HG03520 (cell line): ENCODE measurements around the gene AJUBA.
A peak's percentile ranks its signal among the peaks of the same experiment; 100 is the strongest.
"Not testable (repeated sequence)": the region's sequence is repeated elsewhere in the genome, so short reads cannot be mapped to it uniquely, and the experiment has no call there.

ENCODE experiments used
- ATAC-seq: cut with Tn5 transposase; IDR thresholded peaks from one replicate; pipeline ENCODE4 v1.9.1; 2021; ENCODE audit warnings: mild to moderate bottlenecking, moderate library complexity; ENCODE audit not compliant: unreplicated experiment

Gene AJUBA

GRCh38 chr14:23006544-23007419 lies 24.4 kb upstream of the AJUBA start:
- peak; percentile 95 for ATAC-seq

GRCh38 chr14:23006188-23006534 lies 23.8 kb upstream of the AJUBA start:
- ATAC-seq, result no peak

- ATAC-seq, result no peak
These were observed 23.3 kb upstream of the AJUBA start for GRCh38 chr14:23005451-23006187.

GRCh38 chr14:23004274-23004673 lies 21.9 kb upstream of the AJUBA start:
- not testable (repeated sequence) for ATAC-seq

GRCh38 chr14:23002592-23002991 lies 20.2 kb upstream of the AJUBA start:
- no peak for ATAC-seq

GRCh38 chr14:23000860-23001259 lies 18.5 kb upstream of the AJUBA start:
- ATAC-seq, result no peak

- no peak for ATAC-seq
These were observed 16.1 kb upstream of the AJUBA start for GRCh38 chr14:22998329-22999012.

- ATAC-seq, result no peak
These were observed 15.4 kb upstream of the AJUBA start for GRCh38 chr14:22997676-22998323.

GRCh38 chr14:22996768-22997654 lies 14.7 kb upstream of the AJUBA start:
- ATAC-seq, result no peak

- ATAC-seq, result no peak
These were observed 13.7 kb upstream of the AJUBA start for GRCh38 chr14:22995889-22996625.

GRCh38 chr14:22994762-22995275 lies 12.5 kb upstream of the AJUBA start:
- no peak for ATAC-seq

- ATAC-seq, result no peak
These were observed 11.2 kb upstream of the AJUBA start for GRCh38 chr14:22993517-22993916.

- no peak for ATAC-seq
These were observed 9.5 kb upstream of the AJUBA start for GRCh38 chr14:22991852-22992251.

GRCh38 chr14:22987291-22987690 lies 4.9 kb upstream of the AJUBA start:
- no peak for ATAC-seq

GRCh38 chr14:22986508-22987054 lies 4.2 kb upstream of the AJUBA start:
- ATAC-seq, result no peak

- no peak for ATAC-seq
These were observed 3.6 kb upstream of the AJUBA start for GRCh38 chr14:22985894-22986507.

- no peak for ATAC-seq
These were observed 2.8 kb upstream of the AJUBA start for GRCh38 chr14:22984959-22985658.
